Subcutaneous adipose tissue (tissue), 4 donors: Measurements from ENCODE around the gene TCF20. TPM values are rescaled to one million over a fixed set of nuclear protein-coding genes. Genes with fewer than 3 reads are reported as not detected.

ENCODE experiments used
- total RNA-seq, 4 donors: library from RNA; depleted of rRNA; stranded (reverse); fragments of >200 nt; gene quantifications; one replicate each; pipeline ENCODE4 v1.1.0, GENCODE V29; 2016
- TF ChIP-seq, protein P1 (sequence below): fragments of 450-650 bp; IDR thresholded peaks from one replicate; pipeline ENCODE4 v1.5.1; 2016; ENCODE audit warnings: low read depth, mild to moderate bottlenecking, control low read depth, antibody characterized with exemption, moderate library complexity

The TCF20 gene
- total RNA-seq, 4 donors from 2014 or later: 17.8 to 25.6 (median 22.4) TPM

- TF ChIP-seq, protein P1, sequence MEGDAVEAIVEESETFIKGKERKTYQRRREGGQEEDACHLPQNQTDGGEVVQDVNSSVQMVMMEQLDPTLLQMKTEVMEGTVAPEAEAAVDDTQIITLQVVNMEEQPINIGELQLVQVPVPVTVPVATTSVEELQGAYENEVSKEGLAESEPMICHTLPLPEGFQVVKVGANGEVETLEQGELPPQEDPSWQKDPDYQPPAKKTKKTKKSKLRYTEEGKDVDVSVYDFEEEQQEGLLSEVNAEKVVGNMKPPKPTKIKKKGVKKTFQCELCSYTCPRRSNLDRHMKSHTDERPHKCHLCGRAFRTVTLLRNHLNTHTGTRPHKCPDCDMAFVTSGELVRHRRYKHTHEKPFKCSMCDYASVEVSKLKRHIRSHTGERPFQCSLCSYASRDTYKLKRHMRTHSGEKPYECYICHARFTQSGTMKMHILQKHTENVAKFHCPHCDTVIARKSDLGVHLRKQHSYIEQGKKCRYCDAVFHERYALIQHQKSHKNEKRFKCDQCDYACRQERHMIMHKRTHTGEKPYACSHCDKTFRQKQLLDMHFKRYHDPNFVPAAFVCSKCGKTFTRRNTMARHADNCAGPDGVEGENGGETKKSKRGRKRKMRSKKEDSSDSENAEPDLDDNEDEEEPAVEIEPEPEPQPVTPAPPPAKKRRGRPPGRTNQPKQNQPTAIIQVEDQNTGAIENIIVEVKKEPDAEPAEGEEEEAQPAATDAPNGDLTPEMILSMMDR: no peak
These were observed 33.9 kb upstream of the TCF20 start for GRCh38 chr22:42304324-42304790.

- TF ChIP-seq, protein P1: no peak
These were observed 33.2 kb upstream of the TCF20 start for GRCh38 chr22:42303396-42304323.

- TF ChIP-seq, protein P1: no peak
These were observed 31.3 kb upstream of the TCF20 start for GRCh38 chr22:42301742-42302102.

DNA sequence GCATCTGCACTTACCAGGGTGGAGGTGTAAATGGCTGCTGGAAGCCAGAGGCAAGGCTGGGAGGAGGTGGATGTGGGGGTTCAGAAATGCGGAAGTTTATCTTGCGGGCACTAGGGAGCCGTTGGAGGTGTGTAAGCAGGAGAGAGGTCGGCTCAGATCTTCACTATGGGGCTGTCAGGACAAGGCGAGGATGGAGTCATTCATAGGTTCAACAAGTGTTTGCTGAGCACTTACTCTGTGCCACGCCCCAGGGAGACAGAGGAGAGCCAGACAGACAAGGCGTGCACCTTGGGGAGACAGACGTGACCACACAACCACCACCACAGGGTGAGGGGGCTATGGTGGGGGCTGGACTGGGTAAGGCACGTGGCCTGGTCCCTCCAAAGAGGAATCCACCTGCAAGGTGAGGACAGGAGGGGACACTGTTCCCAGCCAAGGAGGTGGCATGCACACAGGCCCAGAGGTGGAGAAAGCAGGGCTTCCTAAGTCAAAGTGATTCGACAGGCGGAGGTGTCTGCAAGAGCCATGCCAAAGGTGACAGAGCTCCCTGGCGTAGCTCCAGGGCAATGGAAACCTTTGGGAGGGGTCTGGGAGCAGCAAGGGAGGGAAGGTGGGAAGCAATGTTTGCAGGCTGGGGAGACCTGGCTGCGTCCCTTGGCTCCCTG, 30.8 kb upstream of the TCF20 start:
- TF ChIP-seq, protein P1: no peak

- TF ChIP-seq, protein P1: no peak
These were observed 30.0 kb upstream of the TCF20 start for GRCh38 chr22:42300259-42301076.

DNA sequence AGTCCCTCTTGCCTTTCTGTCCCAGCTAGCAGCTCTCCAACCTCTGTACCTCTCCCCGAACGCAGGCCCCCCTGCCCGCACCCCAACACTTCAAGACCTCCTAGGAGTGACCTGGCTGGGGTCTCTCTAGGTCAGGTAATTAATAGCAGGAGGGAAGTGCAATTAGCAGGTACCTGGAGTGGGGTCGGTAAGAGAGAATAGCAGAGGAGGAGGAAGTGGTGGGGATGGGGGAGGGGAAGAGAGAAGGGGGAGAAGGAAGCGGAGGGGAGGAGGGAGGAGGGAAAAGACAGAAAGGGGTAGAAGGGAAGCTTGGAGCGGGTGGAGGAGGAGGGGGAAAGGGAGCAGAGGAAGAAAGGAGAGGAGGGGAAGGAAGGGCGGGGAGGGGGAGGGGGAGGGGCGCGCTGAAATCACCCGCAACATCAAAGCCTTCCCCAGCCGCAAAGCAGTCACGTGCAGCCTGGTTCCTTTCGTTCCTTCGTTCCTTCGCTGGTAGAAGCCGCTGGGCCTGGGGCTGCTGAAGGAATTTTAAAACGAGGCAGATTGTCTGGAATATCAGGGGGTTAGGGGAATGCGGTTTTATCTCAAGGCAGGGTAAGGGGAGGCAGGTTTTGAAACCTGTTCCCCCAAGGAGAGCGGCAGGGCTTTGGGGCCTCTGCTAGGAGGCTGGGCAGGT, 29.3 kb upstream of the TCF20 start:
- TF ChIP-seq, protein P1: no peak
